HepG2 (cell line): ENCODE measurements around the gene FITM1. TPM values are rescaled to one million over a fixed set of nuclear protein-coding genes. Genes with fewer than 3 reads are reported as not detected.
A peak's percentile ranks its signal among the peaks of the same experiment; 100 is the strongest.

ENCODE experiments used
- CENPT ChIP-seq: sonication (generic); formaldehyde crosslinking; IDR thresholded peaks from 2 replicates; pipeline ENCODE4 v1.8.0; 2022; ENCODE audit warnings: low read depth, mild to moderate bottlenecking, moderate library complexity, missing genetic modification reagents
- FOXA3 ChIP-seq: IDR thresholded peaks from 2 replicates; pipeline ENCODE4 v1.6.1; 2016; ENCODE audit warnings: missing genetic modification reagents, missing compliant biosample characterization
- SMYD3 ChIP-seq: sonication (generic); formaldehyde crosslinking; IDR thresholded peaks from 2 replicates; pipeline ENCODE4 v1.8.1; 2023; ENCODE audit warnings: mild to moderate bottlenecking, missing genetic modification reagents
- TEAD3 ChIP-seq: optimal IDR thresholded peaks from 2 replicates; pipeline ENCODE3; 2016; ENCODE audit warnings: borderline replicate concordance
- U2AF1 ChIP-seq: fragments of 200-400 bp; formaldehyde crosslinking; optimal IDR thresholded peaks from 2 replicates; pipeline ENCODE3; 2017; ENCODE audit warnings: mild to moderate bottlenecking, low read depth, low read length
- ZNF33A ChIP-seq: sonication (generic); formaldehyde crosslinking; IDR thresholded peaks from 2 replicates; pipeline ENCODE4 v1.5.1; 2020; ENCODE audit warnings: missing genetic modification reagents, mild to moderate bottlenecking, moderate library complexity, borderline replicate concordance
- polyA plus RNA-seq, 8 experiments: library from polyadenylated mRNA; depleted of rRNA in 3 of 8; stranded (reverse) in 7 of 8; unstranded in 1 of 8; fragments of >200 nt; fragmentation: Illumina TruSeq in 4 of 8; extraction: Trizol in 4 of 8; gene quantifications; 2 replicates each; pipeline versions ENCODE4 v1.2.1 to v1.2.3, GENCODE V29; 2011 to 2016; ENCODE audit warnings: low read depth in 4 of 8, missing spikeins in 1 of 8, mixed read lengths in 1 of 8; ENCODE audit not compliant: insufficient read depth in 1 of 8
- total RNA-seq, 5 experiments: library from RNA; depleted of rRNA; stranded (reverse); fragments of >200 nt; fragmentation: Illumina TruSeq; extraction: Trizol; gene quantifications; 2 replicates each; pipeline ENCODE4 v1.2.3, GENCODE V29; 2016; ENCODE audit warnings: low read depth in 1 of 5
- TF ChIP-seq, protein P1 (sequence below): sonication (generic); formaldehyde crosslinking; IDR thresholded peaks from 2 replicates; pipeline ENCODE4 v1.8.0; 2022; ENCODE audit warnings: missing genetic modification reagents, mild to moderate bottlenecking, inconsistent platforms, borderline replicate concordance
- TF ChIP-seq, protein P2 (sequence below): sonication (generic); formaldehyde crosslinking; IDR thresholded peaks from 2 replicates; pipeline ENCODE4 v1.5.0; 2020; ENCODE audit warnings: missing genetic modification reagents
- TF ChIP-seq, protein P3 (sequence below): IDR thresholded peaks from 2 replicates; pipeline ENCODE4 v1.6.1; 2016
- TF ChIP-seq, protein P4 (sequence below): sonication (generic); formaldehyde crosslinking; IDR thresholded peaks from 2 replicates; pipeline ENCODE4 v1.8.0; 2022; ENCODE audit warnings: low read depth, missing genetic modification reagents
- TF ChIP-seq, protein P5 (sequence below): sonication (generic); formaldehyde crosslinking; IDR thresholded peaks from 2 replicates; pipeline ENCODE4 v1.4.0; 2020; ENCODE audit warnings: missing genetic modification reagents, borderline replicate concordance
- TF ChIP-seq, protein P6 (sequence below): sonication (generic); formaldehyde crosslinking; IDR thresholded peaks from 2 replicates; pipeline ENCODE4 v1.4.0; 2020; ENCODE audit warnings: missing genetic modification reagents

Gene FITM1
- total and polyA plus RNA-seq, 2 of the 13 experiments (the other 11 are each of a cell fraction or from before 2014, with no cell fraction given) = 2.7 to 5.8 TPM

DNA sequence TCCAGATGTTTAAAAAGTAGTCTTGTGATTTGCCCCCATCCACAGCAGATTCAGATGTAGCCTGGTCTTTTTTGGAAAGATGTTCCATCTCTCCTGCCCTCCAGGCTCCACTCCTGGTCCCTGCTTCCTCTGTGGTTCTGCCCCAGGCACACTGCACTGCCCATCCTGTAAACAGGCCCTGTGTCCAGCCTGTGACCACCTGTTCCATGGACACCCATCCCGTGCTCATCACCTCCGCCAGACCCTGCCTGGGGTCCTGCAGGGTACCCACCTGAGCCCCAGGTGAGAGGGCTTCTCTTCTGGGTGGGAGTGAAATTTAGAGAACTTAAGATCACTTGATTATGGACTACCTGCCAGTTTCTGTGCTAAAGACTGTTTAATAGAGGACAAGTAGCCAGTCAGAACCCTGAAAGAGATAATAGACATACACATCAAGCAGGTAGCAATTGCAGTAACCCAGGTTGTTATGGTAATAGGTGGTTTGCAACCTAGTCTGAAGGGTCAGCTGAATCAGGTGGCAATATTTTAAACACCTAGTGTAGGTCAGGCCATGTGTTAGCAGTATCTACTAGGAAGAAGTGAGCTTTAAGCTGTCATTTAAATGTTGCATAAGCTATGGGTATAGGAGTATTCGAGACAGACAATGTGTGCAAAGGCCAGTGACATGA lies 19.0 kb downstream of the FITM1 start (continued):
- TF ChIP-seq, protein P1, sequence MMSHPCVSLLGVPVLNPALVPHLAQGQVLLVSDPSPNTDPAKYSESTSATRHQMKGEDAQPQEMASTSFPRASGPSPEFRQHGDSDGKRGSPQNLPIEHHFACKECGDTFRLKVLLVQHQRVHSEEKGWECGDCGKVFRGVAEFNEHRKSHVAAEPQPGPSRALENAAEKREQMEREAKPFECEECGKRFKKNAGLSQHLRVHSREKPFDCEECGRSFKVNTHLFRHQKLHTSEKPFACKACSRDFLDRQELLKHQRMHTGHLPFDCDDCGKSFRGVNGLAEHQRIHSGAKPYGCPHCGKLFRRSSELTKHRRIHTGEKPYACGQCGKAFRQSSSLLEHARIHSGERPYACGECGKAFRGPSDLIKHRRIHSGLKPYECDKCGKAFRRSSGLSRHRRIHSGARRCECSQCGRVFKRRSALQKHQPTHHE (CRISPR knock-in tag) = no peak
- TF ChIP-seq U2AF1 (no peak), CENPT (CRISPR knock-in tag) (0 out of 2 replicates have a peak, but pooled peaks have one; percentile 67), SMYD3 (no peak), TEAD3 (no peak), FOXA3 (no peak), ZNF33A (no peak)
- TF ChIP-seq, protein P2, sequence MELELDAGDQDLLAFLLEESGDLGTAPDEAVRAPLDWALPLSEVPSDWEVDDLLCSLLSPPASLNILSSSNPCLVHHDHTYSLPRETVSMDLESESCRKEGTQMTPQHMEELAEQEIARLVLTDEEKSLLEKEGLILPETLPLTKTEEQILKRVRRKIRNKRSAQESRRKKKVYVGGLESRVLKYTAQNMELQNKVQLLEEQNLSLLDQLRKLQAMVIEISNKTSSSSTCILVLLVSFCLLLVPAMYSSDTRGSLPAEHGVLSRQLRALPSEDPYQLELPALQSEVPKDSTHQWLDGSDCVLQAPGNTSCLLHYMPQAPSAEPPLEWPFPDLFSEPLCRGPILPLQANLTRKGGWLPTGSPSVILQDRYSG (CRISPR knock-in tag) = no peak
- TF ChIP-seq, protein P3, sequence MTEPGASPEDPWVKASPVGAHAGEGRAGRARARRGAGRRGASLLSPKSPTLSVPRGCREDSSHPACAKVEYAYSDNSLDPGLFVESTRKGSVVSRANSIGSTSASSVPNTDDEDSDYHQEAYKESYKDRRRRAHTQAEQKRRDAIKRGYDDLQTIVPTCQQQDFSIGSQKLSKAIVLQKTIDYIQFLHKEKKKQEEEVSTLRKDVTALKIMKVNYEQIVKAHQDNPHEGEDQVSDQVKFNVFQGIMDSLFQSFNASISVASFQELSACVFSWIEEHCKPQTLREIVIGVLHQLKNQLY (CRISPR knock-in tag) = no peak
- TF ChIP-seq, protein P4, sequence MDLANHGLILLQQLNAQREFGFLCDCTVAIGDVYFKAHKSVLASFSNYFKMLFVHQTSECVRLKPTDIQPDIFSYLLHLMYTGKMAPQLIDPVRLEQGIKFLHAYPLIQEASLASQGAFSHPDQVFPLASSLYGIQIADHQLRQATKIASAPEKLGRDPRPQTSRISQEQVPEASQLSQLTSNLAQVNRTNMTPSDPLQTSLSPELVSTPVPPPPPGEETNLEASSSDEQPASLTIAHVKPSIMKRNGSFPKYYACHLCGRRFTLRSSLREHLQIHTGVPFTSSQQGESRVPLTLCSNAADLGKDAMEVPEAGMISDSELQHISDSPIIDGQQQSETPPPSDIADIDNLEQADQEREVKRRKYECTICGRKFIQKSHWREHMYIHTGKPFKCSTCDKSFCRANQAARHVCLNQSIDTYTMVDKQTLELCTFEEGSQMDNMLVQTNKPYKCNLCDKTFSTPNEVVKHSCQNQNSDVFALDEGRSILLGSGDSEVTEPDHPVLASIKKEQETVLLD (CRISPR knock-in tag) = no peak
- TF ChIP-seq, protein P5, sequence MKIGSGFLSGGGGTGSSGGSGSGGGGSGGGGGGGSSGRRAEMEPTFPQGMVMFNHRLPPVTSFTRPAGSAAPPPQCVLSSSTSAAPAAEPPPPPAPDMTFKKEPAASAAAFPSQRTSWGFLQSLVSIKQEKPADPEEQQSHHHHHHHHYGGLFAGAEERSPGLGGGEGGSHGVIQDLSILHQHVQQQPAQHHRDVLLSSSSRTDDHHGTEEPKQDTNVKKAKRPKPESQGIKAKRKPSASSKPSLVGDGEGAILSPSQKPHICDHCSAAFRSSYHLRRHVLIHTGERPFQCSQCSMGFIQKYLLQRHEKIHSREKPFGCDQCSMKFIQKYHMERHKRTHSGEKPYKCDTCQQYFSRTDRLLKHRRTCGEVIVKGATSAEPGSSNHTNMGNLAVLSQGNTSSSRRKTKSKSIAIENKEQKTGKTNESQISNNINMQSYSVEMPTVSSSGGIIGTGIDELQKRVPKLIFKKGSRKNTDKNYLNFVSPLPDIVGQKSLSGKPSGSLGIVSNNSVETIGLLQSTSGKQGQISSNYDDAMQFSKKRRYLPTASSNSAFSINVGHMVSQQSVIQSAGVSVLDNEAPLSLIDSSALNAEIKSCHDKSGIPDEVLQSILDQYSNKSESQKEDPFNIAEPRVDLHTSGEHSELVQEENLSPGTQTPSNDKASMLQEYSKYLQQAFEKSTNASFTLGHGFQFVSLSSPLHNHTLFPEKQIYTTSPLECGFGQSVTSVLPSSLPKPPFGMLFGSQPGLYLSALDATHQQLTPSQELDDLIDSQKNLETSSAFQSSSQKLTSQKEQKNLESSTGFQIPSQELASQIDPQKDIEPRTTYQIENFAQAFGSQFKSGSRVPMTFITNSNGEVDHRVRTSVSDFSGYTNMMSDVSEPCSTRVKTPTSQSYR = no peak
- TF ChIP-seq, protein P6, sequence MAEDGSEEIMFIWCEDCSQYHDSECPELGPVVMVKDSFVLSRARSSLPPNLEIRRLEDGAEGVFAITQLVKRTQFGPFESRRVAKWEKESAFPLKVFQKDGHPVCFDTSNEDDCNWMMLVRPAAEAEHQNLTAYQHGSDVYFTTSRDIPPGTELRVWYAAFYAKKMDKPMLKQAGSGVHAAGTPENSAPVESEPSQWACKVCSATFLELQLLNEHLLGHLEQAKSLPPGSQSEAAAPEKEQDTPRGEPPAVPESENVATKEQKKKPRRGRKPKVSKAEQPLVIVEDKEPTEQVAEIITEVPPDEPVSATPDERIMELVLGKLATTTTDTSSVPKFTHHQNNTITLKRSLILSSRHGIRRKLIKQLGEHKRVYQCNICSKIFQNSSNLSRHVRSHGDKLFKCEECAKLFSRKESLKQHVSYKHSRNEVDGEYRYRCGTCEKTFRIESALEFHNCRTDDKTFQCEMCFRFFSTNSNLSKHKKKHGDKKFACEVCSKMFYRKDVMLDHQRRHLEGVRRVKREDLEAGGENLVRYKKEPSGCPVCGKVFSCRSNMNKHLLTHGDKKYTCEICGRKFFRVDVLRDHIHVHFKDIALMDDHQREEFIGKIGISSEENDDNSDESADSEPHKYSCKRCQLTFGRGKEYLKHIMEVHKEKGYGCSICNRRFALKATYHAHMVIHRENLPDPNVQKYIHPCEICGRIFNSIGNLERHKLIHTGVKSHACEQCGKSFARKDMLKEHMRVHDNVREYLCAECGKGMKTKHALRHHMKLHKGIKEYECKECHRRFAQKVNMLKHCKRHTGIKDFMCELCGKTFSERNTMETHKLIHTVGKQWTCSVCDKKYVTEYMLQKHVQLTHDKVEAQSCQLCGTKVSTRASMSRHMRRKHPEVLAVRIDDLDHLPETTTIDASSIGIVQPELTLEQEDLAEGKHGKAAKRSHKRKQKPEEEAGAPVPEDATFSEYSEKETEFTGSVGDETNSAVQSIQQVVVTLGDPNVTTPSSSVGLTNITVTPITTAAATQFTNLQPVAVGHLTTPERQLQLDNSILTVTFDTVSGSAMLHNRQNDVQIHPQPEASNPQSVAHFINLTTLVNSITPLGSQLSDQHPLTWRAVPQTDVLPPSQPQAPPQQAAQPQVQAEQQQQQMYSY (CRISPR knock-in tag) = no peak
